HCT116 (cell line): ENCODE measurements around the gene IQGAP2. TPM values are rescaled to one million over a fixed set of nuclear protein-coding genes. Genes with fewer than 3 reads are reported as not detected.

Experiments used
- ATAC-seq: fragments of 200-7000 bp; cut with Tn5 transposase; 2 replicates; pipeline ENCODE4 v1.9.1; 2020; ENCODE audit warnings: mild to moderate bottlenecking, moderate library complexity
- BruUV-seq: library from RNA; stranded (reverse); fragments of 400-500 nt; replicated peaks from 2 replicates; lab custom pipeline; 2021; lab: Mats Ljungman, UMichigan
- CTCF ChIA-PET: fragments of 300-600 bp; sonication (Branson Sonifier 250); formaldehyde crosslinking; loops from one replicate; lab custom pipeline; 2021; ENCODE audit warnings: antibody characterized with exemption; lab: Charles Lee
- POLR2A ChIA-PET: fragments of 300-600, 350-600 bp; sonication (Branson Sonifier 250); formaldehyde crosslinking; loops from one replicate; lab custom pipeline; 2021; ENCODE audit warnings: antibody characterized with exemption; lab: Charles Lee
- RAD21 ChIA-PET, 2 experiments: fragments of 300-600 bp; sonication (Branson Sonifier 250); formaldehyde crosslinking; loops; one replicate each; lab custom pipeline; 2023; ENCODE audit warnings: low total read pairs in 2 of 2; ENCODE audit not compliant: uncharacterized antibody in 2 of 2, unreplicated experiment in 2 of 2, low non-redundant PET in 1 of 2; lab: Charles Lee
- DNase-seq: peaks from one replicate; pipeline ENCODE4 v3.0.0-alpha.2; 2010; ENCODE audit warnings: low read depth, low spot score
- H2AFZ ChIP-seq: fragments of 200-600 bp; shearing (Covaris generic), sonication (generic); 2 replicates; pipeline ENCODE4 v1.6.1; 2017; ENCODE audit warnings: low read depth, mixed run types, mixed read lengths, antibody characterized with exemption, low read length; ENCODE audit not compliant: poor library complexity, severe bottlenecking
- H3K27ac ChIP-seq: 2 replicates; pipeline ENCODE4 v1.5.1; 2012; ENCODE audit warnings: low read depth, low read length
- H3K27me3 ChIP-seq: fragments of 200-600 bp; sonication (generic); 2 replicates; pipeline ENCODE4 v1.6.1; 2016; ENCODE audit warnings: mixed run types, low read length, mixed read lengths; ENCODE audit not compliant: insufficient read depth
- H3K36me3 ChIP-seq, 2 experiments: fragments of 200-500 bp in 1 of 2; fragments of 200-600 bp in 1 of 2; sonication (Bioruptor generic) in 1 of 2; sonication (generic) in 1 of 2; 2 replicates each; pipeline versions ENCODE4 v1.5.1 to v1.6.1; 2014 to 2016; ENCODE audit warnings: low read length in 2 of 2, inconsistent platforms in 1 of 2, mixed read lengths in 1 of 2, mixed run types in 1 of 2; ENCODE audit not compliant: insufficient read depth in 2 of 2, control insufficient read depth in 1 of 2
- H3K4me1 ChIP-seq, 2 experiments: fragments of 200-600 bp in 1 of 2; sonication (generic) in 1 of 2; 2 replicates each; pipeline versions ENCODE4 v1.5.1 to v1.6.1; 2012 to 2017; ENCODE audit warnings: low read length in 2 of 2, inconsistent platforms in 1 of 2, mild to moderate bottlenecking in 1 of 2, mixed read lengths in 1 of 2, mixed run types in 1 of 2, moderate library complexity in 1 of 2; ENCODE audit not compliant: insufficient read depth in 2 of 2, control insufficient read depth in 1 of 2
- H3K4me2 ChIP-seq: fragments of 200-600 bp; sonication (generic); 2 replicates; pipeline ENCODE4 v1.6.1; 2017; ENCODE audit warnings: mixed run types, low read length, mixed read lengths
- H3K4me3 ChIP-seq, 2 experiments: fragments of 200-600 bp in 1 of 2; sonication (generic) in 1 of 2; replicated peaks in 1 of 2; 2 replicates each; pipeline ENCODE4 v1.5.1; 2011 to 2016; ENCODE audit warnings: low read length in 2 of 2, control low read depth in 1 of 2, low read depth in 1 of 2, mild to moderate bottlenecking in 1 of 2, mixed read lengths in 1 of 2, mixed run types in 1 of 2
- H3K79me2 ChIP-seq: fragments of 200-600 bp; sonication (generic); 2 replicates; pipeline ENCODE4 v1.6.1; 2017; ENCODE audit warnings: mild to moderate bottlenecking, mixed run types, low read length, moderate library complexity, mixed read lengths; ENCODE audit not compliant: insufficient read depth
- H3K9ac ChIP-seq: fragments of 200-600 bp; sonication (generic); 2 replicates; pipeline ENCODE4 v1.6.1; 2016; ENCODE audit warnings: low read length, mixed read lengths
- H3K9me2 ChIP-seq: fragments of 200-600 bp; sonication (generic), shearing (Covaris generic); 2 replicates; pipeline ENCODE4 v1.6.1; 2017; ENCODE audit warnings: mixed run types, mild to moderate bottlenecking, moderate library complexity; ENCODE audit not compliant: insufficient read depth
- H3K9me3 ChIP-seq, 2 experiments: fragments of 200-500 bp in 1 of 2; fragments of 200-600 bp in 1 of 2; sonication (Bioruptor generic) in 1 of 2; sonication (generic) in 1 of 2; 2 replicates each; pipeline ENCODE4 v1.6.1; 2014 to 2017; ENCODE audit warnings: low read length in 2 of 2, mixed read lengths in 2 of 2, inconsistent platforms in 1 of 2, low read depth in 1 of 2, mild to moderate bottlenecking in 1 of 2, mixed run types in 1 of 2, moderate library complexity in 1 of 2; ENCODE audit not compliant: control insufficient read depth in 1 of 2, insufficient read depth in 1 of 2
- H4K20me1 ChIP-seq: fragments of 200-600 bp; sonication (generic), shearing (Covaris generic); 2 replicates; pipeline ENCODE4 v1.6.1; 2017; ENCODE audit warnings: mixed run types, mild to moderate bottlenecking, moderate library complexity; ENCODE audit not compliant: insufficient read depth
- CBX3 ChIP-seq: IDR thresholded peaks from 2 replicates; pipeline ENCODE4 v1.6.1; 2012; ENCODE audit warnings: low read depth
- CEBPB ChIP-seq: IDR thresholded peaks from 2 replicates; pipeline ENCODE4 v1.6.1; 2012; ENCODE audit warnings: low read depth
- ELF1 ChIP-seq: IDR thresholded peaks from 2 replicates; pipeline ENCODE4 v1.6.1; 2012; ENCODE audit warnings: low read depth, borderline replicate concordance
- JUND ChIP-seq: IDR thresholded peaks from 2 replicates; pipeline ENCODE4 v1.6.1; 2012
- POLR2AphosphoS5 ChIP-seq: IDR thresholded peaks from 2 replicates; pipeline ENCODE4 v1.6.1; 2011; ENCODE audit warnings: mild to moderate bottlenecking, low read depth, low read length, moderate library complexity
- RAD21 ChIP-seq: IDR thresholded peaks from 2 replicates; pipeline ENCODE4 v1.6.1; 2012; ENCODE audit warnings: low read depth, mild to moderate bottlenecking
- SP1 ChIP-seq: IDR thresholded peaks from 2 replicates; pipeline ENCODE4 v1.6.1; 2012; ENCODE audit warnings: low read depth
- TCF7L2 ChIP-seq: IDR thresholded peaks from 2 replicates; pipeline ENCODE4 v1.7.0; 2011; ENCODE audit warnings: borderline replicate concordance, inconsistent platforms; ENCODE audit not compliant: insufficient read depth, insufficient read length; ENCODE audit errors: extremely low read depth
- YY1 ChIP-seq: IDR thresholded peaks from 2 replicates; pipeline ENCODE4 v1.6.1; 2011; ENCODE audit warnings: low read length, low read depth, moderate library complexity, mild to moderate bottlenecking; ENCODE audit not compliant: insufficient replicate concordance; ENCODE audit errors: extremely low read depth
- ZNF274 ChIP-seq: fragments of 200-500 bp; sonication (Bioruptor generic); IDR thresholded peaks from 2 replicates; pipeline ENCODE4 v1.6.1; 2014; ENCODE audit warnings: mild to moderate bottlenecking, low read depth, low read length, inconsistent platforms
- intact Hi-C: fragments of 100-400 bp; cut with micrococcal nuclease; formaldehyde crosslinking; loops from 2 replicates; pipeline ENCODE4 v1.10.0; 2022
- total RNA-seq: library from RNA; stranded (reverse); gene quantifications from one replicate; pipeline ENCODE4 v1.2.1, GENCODE V29; 2021; ENCODE audit not compliant: unreplicated experiment
- TF ChIP-seq, protein P1 (sequence below): IDR thresholded peaks from 2 replicates; pipeline ENCODE4 v1.6.1; 2012
- TF ChIP-seq, protein P2 (sequence below): IDR thresholded peaks from 2 replicates; pipeline ENCODE4 v1.6.1; 2011; ENCODE audit warnings: mild to moderate bottlenecking, low read length, moderate library complexity; ENCODE audit not compliant: insufficient replicate concordance; ENCODE audit errors: extremely low read depth
- TF ChIP-seq, protein P3 (sequence below), 3 experiments: fragments of 200-600 bp in 1 of 3; sonication (generic) in 1 of 3; IDR thresholded peaks in 2 of 3; conservative IDR thresholded peaks in 1 of 3; 2 replicates each; pipeline ENCODE4 v1.5.1; 2012 to 2017; ENCODE audit warnings: low read depth in 2 of 3, low read length in 2 of 3, antibody characterized with exemption in 1 of 3, borderline replicate concordance in 1 of 3, control low read depth in 1 of 3, mild to moderate bottlenecking in 1 of 3, mixed read lengths in 1 of 3, mixed run types in 1 of 3, moderate library complexity in 1 of 3; ENCODE audit not compliant: insufficient read depth in 1 of 3

IQGAP2 gene
- total RNA-seq, 1 experiment from 2014 or later, result 2.0 TPM

DNA sequence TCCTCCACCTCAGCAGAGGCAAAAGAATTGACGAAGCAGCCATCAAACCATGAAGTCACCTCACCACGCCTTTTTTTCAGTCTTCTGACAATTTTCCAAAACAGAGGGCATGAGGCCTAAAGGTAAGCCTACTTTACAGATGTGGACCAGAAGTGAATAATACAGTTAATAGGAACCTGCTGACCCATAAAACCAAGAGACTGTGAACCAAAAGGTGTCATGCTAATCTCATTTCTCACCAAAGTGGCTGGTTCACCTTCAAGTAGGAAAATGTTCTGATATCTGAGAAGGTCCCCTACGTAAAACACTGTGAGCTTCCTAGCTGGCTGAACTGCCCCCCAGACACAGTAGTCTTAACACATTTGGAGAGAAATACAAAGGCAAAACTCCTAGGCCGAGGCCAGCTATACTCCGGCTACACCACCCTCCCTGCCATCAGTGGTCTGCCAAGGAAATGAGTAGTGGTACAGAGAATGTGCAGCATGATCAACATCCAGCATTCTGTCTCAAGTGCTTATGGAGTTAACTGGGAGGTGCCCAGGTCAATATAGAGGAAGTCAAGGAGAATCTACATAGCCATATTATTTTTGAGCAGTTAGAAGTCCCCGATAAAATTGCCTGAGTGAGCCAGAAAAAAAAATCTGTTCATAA, 239.4 kb downstream of the IQGAP2 start:
- no peak overlapping the region for H3K4me2 ChIP-seq
- H4K20me1 ChIP-seq, result no peaks in the 10 kb centered on the region
- BruUV-seq, result no TSS peak
- no peaks in the 10 kb centered on the region for H3K4me1 ChIP-seq
- H3K36me3 ChIP-seq, result no peaks in the 10 kb centered on the region
- TF ChIP-seq, protein P1, sequence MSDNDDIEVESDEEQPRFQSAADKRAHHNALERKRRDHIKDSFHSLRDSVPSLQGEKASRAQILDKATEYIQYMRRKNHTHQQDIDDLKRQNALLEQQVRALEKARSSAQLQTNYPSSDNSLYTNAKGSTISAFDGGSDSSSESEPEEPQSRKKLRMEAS, result no peak
- TF ChIP-seq RAD21 (no peak), SP1 (no peak), CBX3 (no peak), ELF1 (no peak), CEBPB (no peak), JUND (no peak), POLR2AphosphoS5 (no peak), YY1 (no peak), ZNF274 (no peak), TCF7L2 (no peak)
- TF ChIP-seq, protein P2, sequence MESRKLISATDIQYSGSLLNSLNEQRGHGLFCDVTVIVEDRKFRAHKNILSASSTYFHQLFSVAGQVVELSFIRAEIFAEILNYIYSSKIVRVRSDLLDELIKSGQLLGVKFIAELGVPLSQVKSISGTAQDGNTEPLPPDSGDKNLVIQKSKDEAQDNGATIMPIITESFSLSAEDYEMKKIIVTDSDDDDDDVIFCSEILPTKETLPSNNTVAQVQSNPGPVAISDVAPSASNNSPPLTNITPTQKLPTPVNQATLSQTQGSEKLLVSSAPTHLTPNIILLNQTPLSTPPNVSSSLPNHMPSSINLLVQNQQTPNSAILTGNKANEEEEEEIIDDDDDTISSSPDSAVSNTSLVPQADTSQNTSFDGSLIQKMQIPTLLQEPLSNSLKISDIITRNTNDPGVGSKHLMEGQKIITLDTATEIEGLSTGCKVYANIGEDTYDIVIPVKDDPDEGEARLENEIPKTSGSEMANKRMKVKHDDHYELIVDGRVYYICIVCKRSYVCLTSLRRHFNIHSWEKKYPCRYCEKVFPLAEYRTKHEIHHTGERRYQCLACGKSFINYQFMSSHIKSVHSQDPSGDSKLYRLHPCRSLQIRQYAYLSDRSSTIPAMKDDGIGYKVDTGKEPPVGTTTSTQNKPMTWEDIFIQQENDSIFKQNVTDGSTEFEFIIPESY, result no peak
- TF ChIP-seq, protein P3, sequence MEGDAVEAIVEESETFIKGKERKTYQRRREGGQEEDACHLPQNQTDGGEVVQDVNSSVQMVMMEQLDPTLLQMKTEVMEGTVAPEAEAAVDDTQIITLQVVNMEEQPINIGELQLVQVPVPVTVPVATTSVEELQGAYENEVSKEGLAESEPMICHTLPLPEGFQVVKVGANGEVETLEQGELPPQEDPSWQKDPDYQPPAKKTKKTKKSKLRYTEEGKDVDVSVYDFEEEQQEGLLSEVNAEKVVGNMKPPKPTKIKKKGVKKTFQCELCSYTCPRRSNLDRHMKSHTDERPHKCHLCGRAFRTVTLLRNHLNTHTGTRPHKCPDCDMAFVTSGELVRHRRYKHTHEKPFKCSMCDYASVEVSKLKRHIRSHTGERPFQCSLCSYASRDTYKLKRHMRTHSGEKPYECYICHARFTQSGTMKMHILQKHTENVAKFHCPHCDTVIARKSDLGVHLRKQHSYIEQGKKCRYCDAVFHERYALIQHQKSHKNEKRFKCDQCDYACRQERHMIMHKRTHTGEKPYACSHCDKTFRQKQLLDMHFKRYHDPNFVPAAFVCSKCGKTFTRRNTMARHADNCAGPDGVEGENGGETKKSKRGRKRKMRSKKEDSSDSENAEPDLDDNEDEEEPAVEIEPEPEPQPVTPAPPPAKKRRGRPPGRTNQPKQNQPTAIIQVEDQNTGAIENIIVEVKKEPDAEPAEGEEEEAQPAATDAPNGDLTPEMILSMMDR (IDR thresholded peaks at IDR 0.05 in 2 of 3, conservative IDR thresholded peaks at IDR 0.05 in 1 of 3; ENCODE audit: borderline replicate concordance in 1 of 3, insufficient read depth in 1 of 3, low read depth in 2 of 3, low read length in 2 of 3), result no peak
- no peak overlapping the region for H3K9ac ChIP-seq
- H3K4me3 ChIP-seq, result no peak overlapping the region
- H3K79me2 ChIP-seq, result no peaks in the 10 kb centered on the region
- H3K27me3 ChIP-seq, result no peaks in the 10 kb centered on the region
- ChIA-PET CTCF (interaction anchor here (0.7 to 1.0 kb wide), 2 partner anchors 40 to 132 kb away, joined by 3 to 4 read pairs; no protein-coding TSS in a partner anchor), RAD21 (no interaction called here), POLR2A (no interaction called here)
- no peak overlapping the region for H3K27ac ChIP-seq
- DNase-seq (no peak), ATAC-seq (no peak)
- no peaks in the 10 kb centered on the region for H3K9me2 ChIP-seq
- intact Hi-C loops, result no loop called here
- no peaks in the 10 kb centered on the region for H3K9me3 ChIP-seq
- H2AFZ ChIP-seq, result no peak overlapping the region
